DND-41 (cell line): ENCODE data around the gene PPP1R13B.

Experiments used
- CTCF ChIP-seq: IDR thresholded peaks from 2 replicates; pipeline ENCODE4 v1.5.1; 2012; ENCODE audit warnings: borderline replicate concordance, low read length, moderate library complexity, mild to moderate bottlenecking; ENCODE audit not compliant: poor library complexity, severe bottlenecking; ENCODE audit errors: extremely low read depth
- EZH2 ChIP-seq: IDR thresholded peaks from 3 replicates; pipeline ENCODE4 v1.6.1; 2012; ENCODE audit warnings: borderline replicate concordance, low read depth, mild to moderate bottlenecking, moderate library complexity, low read length, inconsistent platforms; ENCODE audit not compliant: severe bottlenecking

GRCh38 chr14:103729496-103730448 lies 117.6 kb downstream of the PPP1R13B start:
- TF ChIP-seq CTCF (no peak), EZH2 (no peak)
